Nephron progenitor cell (in vitro differentiated cells): ENCODE results near the gene TMEM115.

Experiments
- DNase-seq: peaks from one replicate; pipeline ENCODE4 v3.0.0; 2021
- H3K27ac Mint-ChIP-seq: 2 replicates; pipeline ENCODE4 v1.8.0; 2021; ENCODE audit warnings: mild to moderate bottlenecking, moderate library complexity, mixed read lengths
- H3K27me3 Mint-ChIP-seq: 2 replicates; pipeline ENCODE4 v1.8.0; 2021; ENCODE audit warnings: mild to moderate bottlenecking, low read depth, mixed read lengths; ENCODE audit not compliant: poor library complexity
- H3K36me3 Mint-ChIP-seq: 2 replicates; pipeline ENCODE4 v1.8.0; 2021; ENCODE audit warnings: low read depth, mixed read lengths
- H3K4me1 Mint-ChIP-seq: 2 replicates; pipeline ENCODE4 v1.8.0; 2021; ENCODE audit warnings: mixed read lengths
- H3K4me3 Mint-ChIP-seq: 2 replicates; pipeline ENCODE4 v1.8.0; 2021; ENCODE audit warnings: mild to moderate bottlenecking, moderate library complexity, mixed read lengths
- H3K9me3 Mint-ChIP-seq: 2 replicates; pipeline ENCODE4 v1.8.0; 2021; ENCODE audit warnings: mild to moderate bottlenecking, moderate library complexity, mixed read lengths
- TF ChIP-seq, protein P1 (sequence below): fragments of 200-600 bp; sonication (generic); IDR thresholded peaks from 2 replicates; pipeline ENCODE4 v1.5.0; 2021; ENCODE audit warnings: antibody characterized with exemption

The TMEM115 gene

DNA sequence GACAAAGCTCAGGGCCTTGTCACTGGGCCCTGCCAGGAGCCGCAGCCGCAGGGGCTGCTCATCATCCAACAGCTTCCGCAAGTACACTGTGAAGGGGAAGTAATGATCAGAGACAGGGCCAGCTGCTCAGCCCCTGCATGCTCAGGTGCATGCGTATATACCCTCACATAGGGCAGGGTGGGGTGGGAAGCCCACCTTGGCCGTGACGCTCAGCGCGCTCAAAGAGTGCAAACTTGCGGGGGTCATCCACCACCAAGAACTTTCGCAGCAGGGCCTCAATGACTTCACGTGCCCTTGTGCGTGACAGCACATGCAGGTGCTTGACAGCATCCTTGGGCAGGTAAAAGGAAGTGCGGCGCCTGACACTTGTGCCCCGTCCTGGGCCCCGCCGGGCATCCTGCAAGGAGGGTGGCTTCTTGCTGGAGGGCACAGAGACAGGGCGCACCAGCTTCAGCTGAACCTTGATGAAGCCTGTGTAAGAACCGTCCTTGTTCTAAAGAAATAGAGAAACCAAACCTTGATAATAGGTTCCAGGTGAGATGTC lies 27.9 kb downstream of the TMEM115 start:
- no peaks in the 10 kb centered on the region for H3K9me3 Mint-ChIP-seq
- H3K27ac Mint-ChIP-seq = no peak overlapping the region
- TF ChIP-seq, protein P1, sequence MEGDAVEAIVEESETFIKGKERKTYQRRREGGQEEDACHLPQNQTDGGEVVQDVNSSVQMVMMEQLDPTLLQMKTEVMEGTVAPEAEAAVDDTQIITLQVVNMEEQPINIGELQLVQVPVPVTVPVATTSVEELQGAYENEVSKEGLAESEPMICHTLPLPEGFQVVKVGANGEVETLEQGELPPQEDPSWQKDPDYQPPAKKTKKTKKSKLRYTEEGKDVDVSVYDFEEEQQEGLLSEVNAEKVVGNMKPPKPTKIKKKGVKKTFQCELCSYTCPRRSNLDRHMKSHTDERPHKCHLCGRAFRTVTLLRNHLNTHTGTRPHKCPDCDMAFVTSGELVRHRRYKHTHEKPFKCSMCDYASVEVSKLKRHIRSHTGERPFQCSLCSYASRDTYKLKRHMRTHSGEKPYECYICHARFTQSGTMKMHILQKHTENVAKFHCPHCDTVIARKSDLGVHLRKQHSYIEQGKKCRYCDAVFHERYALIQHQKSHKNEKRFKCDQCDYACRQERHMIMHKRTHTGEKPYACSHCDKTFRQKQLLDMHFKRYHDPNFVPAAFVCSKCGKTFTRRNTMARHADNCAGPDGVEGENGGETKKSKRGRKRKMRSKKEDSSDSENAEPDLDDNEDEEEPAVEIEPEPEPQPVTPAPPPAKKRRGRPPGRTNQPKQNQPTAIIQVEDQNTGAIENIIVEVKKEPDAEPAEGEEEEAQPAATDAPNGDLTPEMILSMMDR = no peak
- peaks cover 45% of the 10 kb centered on the region for H3K4me1 Mint-ChIP-seq
- no peaks in the 10 kb centered on the region for H3K27me3 Mint-ChIP-seq
- peaks cover 7% of the 10 kb centered on the region for H3K36me3 Mint-ChIP-seq
- no peak for DNase-seq
- H3K4me3 Mint-ChIP-seq = no peak overlapping the region

- no peaks in the 10 kb centered on the region for H3K27me3 Mint-ChIP-seq
- H3K27ac Mint-ChIP-seq = peak overlapping the region; percentile 25
- no peaks in the 10 kb centered on the region for H3K9me3 Mint-ChIP-seq
- no peak for DNase-seq
- TF ChIP-seq, protein P1 = no peak
- peaks cover 34% of the 10 kb centered on the region for H3K4me1 Mint-ChIP-seq
- H3K36me3 Mint-ChIP-seq = peaks cover 7% of the 10 kb centered on the region
- no peak overlapping the region for H3K4me3 Mint-ChIP-seq
Measured at GRCh38 chr3:50330330-50330729, 29.0 kb downstream of the TMEM115 start.

GRCh38 chr3:50327943-50328691 lies 31.2 kb downstream of the TMEM115 start, which contains the start of gene TUSC2:
TUSC2 (minus strand) TSS chr3:50328223; CDS start chr3:50328099, 124 bp downstream.
- Mint-ChIP-seq H3K4me3 (peak within 1 kb of the TSS; percentile 94), H3K4me1 (peaks cover 28% of the 10 kb centered on the region), H3K36me3 (peaks cover 7% of the 10 kb centered on the region), H3K27me3 (peaks cover 5% of the 10 kb centered on the region), H3K27ac (peak within 1 kb of the TSS; percentile 82), H3K9me3 (no peaks in the 10 kb centered on the region)
- peak; percentile 96 for DNase-seq
- TF ChIP-seq, protein P1 = no peak

DNA sequence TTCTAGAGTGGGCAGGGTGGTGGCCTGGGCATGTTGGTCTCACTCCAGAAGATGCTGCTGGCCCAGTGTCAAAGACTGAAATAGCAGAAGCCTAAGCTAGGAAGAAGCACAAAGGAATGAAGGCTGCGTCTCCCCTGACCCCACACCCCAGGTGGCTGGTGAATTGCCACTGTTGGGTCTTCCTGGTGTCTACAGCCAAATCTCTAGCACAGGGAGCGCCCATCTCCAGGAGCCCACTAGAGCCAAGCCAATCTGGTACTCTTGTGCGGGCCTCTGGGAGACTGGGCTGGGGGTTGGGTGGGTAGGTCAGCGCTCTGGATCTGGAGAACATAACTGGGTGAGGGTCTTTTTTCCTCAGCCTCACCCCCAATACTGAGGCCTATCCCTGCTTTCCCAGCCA lies 32.2 kb downstream of the TMEM115 start:
- TF ChIP-seq, protein P1 = no peak
- Mint-ChIP-seq H3K4me1 (peaks cover 34% of the 10 kb centered on the region), H3K9me3 (no peaks in the 10 kb centered on the region), H3K36me3 (peaks cover 7% of the 10 kb centered on the region), H3K4me3 (peak overlapping the region; percentile 94), H3K27me3 (peaks cover 6% of the 10 kb centered on the region), H3K27ac (no peak overlapping the region)
- no peak for DNase-seq

- no peak for DNase-seq
- TF ChIP-seq, protein P1 = no peak
- H3K4me3 Mint-ChIP-seq = peak overlapping the region; percentile 94
- H3K9me3 Mint-ChIP-seq = no peaks in the 10 kb centered on the region
- peaks cover 7% of the 10 kb centered on the region for H3K36me3 Mint-ChIP-seq
- peaks cover 6% of the 10 kb centered on the region for H3K27me3 Mint-ChIP-seq
- H3K27ac Mint-ChIP-seq = no peak overlapping the region
- H3K4me1 Mint-ChIP-seq = peaks cover 34% of the 10 kb centered on the region
Measured at GRCh38 chr3:50326182-50326541, 33.2 kb downstream of the TMEM115 start.
